Measurements from ENCODE around the gene IRF2BP2. TPM values are rescaled to one million over a fixed set of nuclear protein-coding genes. Genes with fewer than 3 reads are reported as not detected.
A peak's percentile ranks its signal among the peaks of the same experiment; 100 is the strongest.

IRF2BP2 gene
- total and polyA plus RNA-seq, 10 of the 15 experiments (the other 5 are each of a cell fraction or from before 2014, with no cell fraction given): 7.5 to 114 (median 52.3) TPM

DNA sequence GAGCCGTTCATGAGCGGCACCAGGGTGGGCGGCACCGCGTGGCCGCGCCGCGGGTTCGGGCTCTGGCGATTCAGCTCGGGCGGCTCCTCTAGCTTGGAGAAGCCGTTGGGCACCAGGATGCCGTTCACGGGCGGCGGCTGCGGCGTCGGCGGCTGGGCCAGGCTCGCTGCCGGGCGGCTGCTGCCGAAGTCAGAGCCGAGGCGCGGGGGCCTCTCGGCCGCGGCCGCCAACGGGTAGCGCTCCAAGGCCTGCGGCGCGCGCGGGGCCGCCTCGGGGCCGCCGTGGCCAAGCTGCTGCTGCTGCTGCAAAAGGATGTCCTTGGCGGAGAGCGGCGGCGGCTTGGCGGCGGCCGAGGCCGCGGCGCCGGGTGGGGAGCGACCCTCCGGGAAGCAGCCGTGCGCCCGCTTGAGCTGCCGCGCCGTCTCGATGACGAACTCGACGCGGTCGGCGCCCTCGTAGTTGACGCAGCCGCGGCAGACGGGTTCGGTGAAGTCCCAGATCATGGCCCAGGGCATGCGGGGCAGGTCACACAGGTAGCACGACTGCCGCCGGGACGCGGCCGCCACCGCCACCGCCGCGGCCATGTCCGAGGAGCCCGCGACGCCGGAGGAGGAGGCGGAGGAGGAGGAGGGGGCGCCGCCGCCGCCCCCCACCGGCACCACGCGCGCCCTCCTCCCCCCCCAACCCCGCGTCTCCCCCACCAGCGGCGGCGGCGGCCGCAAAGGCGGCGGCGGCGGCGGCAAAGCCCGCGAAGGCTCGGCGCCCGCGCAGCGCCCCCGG, 877 bp downstream of the IRF2BP2 start (continued):
- TF ChIP-seq CBX3 (IDR thresholded peaks at IDR 0.05; ENCODE audit: borderline replicate concordance, low read depth) (no peak), RAD21 (IDR thresholded peaks at IDR 0.05; ENCODE audit: insufficient read depth, low read depth, low read length) (no peak), SMAD5 (IDR thresholded peaks at IDR 0.05; ENCODE audit: low read depth) (no peak), TBL1XR1 (IDR thresholded peaks at IDR 0.05; ENCODE audit: low read depth, low read length) (no peak), ZNF24 (IDR thresholded peaks at IDR 0.05) (no peak; the same call in 1 of the 2 replicates), ETV6 (conservative IDR thresholded peaks at IDR 0.05 in 1 of 2, IDR thresholded peaks at IDR 0.05 in 1 of 2; ENCODE audit: borderline replicate concordance in 1 of 2, low read depth in 1 of 2) (no peak), ZNF274 (IDR thresholded peaks at IDR 0.05; ENCODE audit: insufficient read depth, insufficient read length) (no peak), HDGF (IDR thresholded peaks at IDR 0.05) (no peak), ATF7 (IDR thresholded peaks at IDR 0.05; ENCODE audit: low read depth) (no peak), EP300 (IDR thresholded peaks at IDR 0.05; ENCODE audit: borderline replicate concordance in 1 of 2, control insufficient read depth in 1 of 2, low read depth in 2 of 2, low read length in 2 of 2) (no peak), RB1 (IDR thresholded peaks at IDR 0.05; ENCODE audit: borderline replicate concordance) (no peak), NR2C2 (IDR thresholded peaks at IDR 0.05; ENCODE audit: borderline replicate concordance, control insufficient read depth, insufficient read length, low read depth) (no peak), NR2F1 (conservative IDR thresholded peaks at IDR 0.05) (peak; percentile 53; the same call in 1 of the 2 replicates), EZH2 (IDR thresholded peaks at IDR 0.05; ENCODE audit: borderline replicate concordance, control insufficient read depth, low read depth, low read length) (no peak), SP1 (IDR thresholded peaks at IDR 0.05; ENCODE audit: low read depth, low read length) (no peak), NBN (IDR thresholded peaks at IDR 0.05) (no peak), NFYB (IDR thresholded peaks at IDR 0.05; ENCODE audit: insufficient read depth, low read depth, low read length) (no peak), MYC (IDR thresholded peaks at IDR 0.05; ENCODE audit: insufficient read depth, insufficient read length, insufficient replicate concordance, low read length, severe bottlenecking) (no peak), BMI1 (IDR thresholded peaks at IDR 0.05; ENCODE audit: borderline replicate concordance) (no peak), TCF12 (IDR thresholded peaks at IDR 0.05; ENCODE audit: low read depth, low read length) (no peak), SMAD1 (IDR thresholded peaks at IDR 0.05; ENCODE audit: low read depth, partially characterized antibody) (no peak), ZZZ3 (IDR thresholded peaks at IDR 0.05; ENCODE audit: control insufficient read depth, insufficient read length, low read depth) (no peak)
- TF ChIP-seq, protein P1, sequence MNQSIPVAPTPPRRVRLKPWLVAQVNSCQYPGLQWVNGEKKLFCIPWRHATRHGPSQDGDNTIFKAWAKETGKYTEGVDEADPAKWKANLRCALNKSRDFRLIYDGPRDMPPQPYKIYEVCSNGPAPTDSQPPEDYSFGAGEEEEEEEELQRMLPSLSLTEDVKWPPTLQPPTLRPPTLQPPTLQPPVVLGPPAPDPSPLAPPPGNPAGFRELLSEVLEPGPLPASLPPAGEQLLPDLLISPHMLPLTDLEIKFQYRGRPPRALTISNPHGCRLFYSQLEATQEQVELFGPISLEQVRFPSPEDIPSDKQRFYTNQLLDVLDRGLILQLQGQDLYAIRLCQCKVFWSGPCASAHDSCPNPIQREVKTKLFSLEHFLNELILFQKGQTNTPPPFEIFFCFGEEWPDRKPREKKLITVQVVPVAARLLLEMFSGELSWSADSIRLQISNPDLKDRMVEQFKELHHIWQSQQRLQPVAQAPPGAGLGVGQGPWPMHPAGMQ (IDR thresholded peaks at IDR 0.05; ENCODE audit: borderline replicate concordance): no peak
- TF ChIP-seq, protein P2, sequence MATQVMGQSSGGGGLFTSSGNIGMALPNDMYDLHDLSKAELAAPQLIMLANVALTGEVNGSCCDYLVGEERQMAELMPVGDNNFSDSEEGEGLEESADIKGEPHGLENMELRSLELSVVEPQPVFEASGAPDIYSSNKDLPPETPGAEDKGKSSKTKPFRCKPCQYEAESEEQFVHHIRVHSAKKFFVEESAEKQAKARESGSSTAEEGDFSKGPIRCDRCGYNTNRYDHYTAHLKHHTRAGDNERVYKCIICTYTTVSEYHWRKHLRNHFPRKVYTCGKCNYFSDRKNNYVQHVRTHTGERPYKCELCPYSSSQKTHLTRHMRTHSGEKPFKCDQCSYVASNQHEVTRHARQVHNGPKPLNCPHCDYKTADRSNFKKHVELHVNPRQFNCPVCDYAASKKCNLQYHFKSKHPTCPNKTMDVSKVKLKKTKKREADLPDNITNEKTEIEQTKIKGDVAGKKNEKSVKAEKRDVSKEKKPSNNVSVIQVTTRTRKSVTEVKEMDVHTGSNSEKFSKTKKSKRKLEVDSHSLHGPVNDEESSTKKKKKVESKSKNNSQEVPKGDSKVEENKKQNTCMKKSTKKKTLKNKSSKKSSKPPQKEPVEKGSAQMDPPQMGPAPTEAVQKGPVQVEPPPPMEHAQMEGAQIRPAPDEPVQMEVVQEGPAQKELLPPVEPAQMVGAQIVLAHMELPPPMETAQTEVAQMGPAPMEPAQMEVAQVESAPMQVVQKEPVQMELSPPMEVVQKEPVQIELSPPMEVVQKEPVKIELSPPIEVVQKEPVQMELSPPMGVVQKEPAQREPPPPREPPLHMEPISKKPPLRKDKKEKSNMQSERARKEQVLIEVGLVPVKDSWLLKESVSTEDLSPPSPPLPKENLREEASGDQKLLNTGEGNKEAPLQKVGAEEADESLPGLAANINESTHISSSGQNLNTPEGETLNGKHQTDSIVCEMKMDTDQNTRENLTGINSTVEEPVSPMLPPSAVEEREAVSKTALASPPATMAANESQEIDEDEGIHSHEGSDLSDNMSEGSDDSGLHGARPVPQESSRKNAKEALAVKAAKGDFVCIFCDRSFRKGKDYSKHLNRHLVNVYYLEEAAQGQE (IDR thresholded peaks at IDR 0.05; ENCODE audit: low read depth, low read length): no peak
- TF ChIP-seq, protein P3, sequence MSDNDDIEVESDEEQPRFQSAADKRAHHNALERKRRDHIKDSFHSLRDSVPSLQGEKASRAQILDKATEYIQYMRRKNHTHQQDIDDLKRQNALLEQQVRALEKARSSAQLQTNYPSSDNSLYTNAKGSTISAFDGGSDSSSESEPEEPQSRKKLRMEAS (IDR thresholded peaks at IDR 0.05; ENCODE audit: low read depth, low read length): no peak
